ENCODE data around the gene RAE1. TPM values are rescaled to one million over a fixed set of nuclear protein-coding genes. Genes with fewer than 3 reads are reported as not detected.

RAE1 gene
- total and polyA plus RNA-seq, 2 donors (not counting 1 experiment from before 2014, with no cell fraction given): 27.2 to 39.4 TPM

- no peak overlapping the region for H2AFZ ChIP-seq (ENCODE audit: low read length)
- H3K4me3 ChIP-seq (replicated peaks in 1 of 4; ENCODE audit: control extremely low read depth in 1 of 4, insufficient read depth in 1 of 4, low read depth in 3 of 4, low read length in 4 of 4): no peak overlapping the region
- no peaks in the 10 kb centered on the region for H3K9me3 ChIP-seq (ENCODE audit: control insufficient read depth, insufficient read depth, low read depth, low read length)
- TF ChIP-seq EZH2 (IDR thresholded peaks at IDR 0.05; ENCODE audit: low read length, missing control alignments) (no peak), CTCF (conservative IDR thresholded peaks at IDR 0.05 in 1 of 2, IDR thresholded peaks at IDR 0.05 in 1 of 2; ENCODE audit: low read depth in 1 of 2, low read length in 2 of 2) (no peak)
- H3K27me3 ChIP-seq (ENCODE audit: control insufficient read depth, insufficient read depth, low read length): no peaks in the 10 kb centered on the region
- no peak overlapping the region for H3K9ac ChIP-seq (ENCODE audit: insufficient read depth, low read length)
- H3K27ac ChIP-seq (ENCODE audit: insufficient read depth, low read length): no peak overlapping the region
- peaks cover 34% of the 10 kb centered on the region for H3K36me3 ChIP-seq (ENCODE audit: control insufficient read depth, insufficient read depth, low read length)
- no peaks in the 10 kb centered on the region for H3K79me2 ChIP-seq (ENCODE audit: control insufficient read depth, insufficient read depth, low read length)
- no peak overlapping the region for H3K4me2 ChIP-seq (ENCODE audit: extremely low read depth, insufficient read depth, low read length)
- DNase-seq (ENCODE audit: low read depth in 2 of 2): no peak
- no peaks in the 10 kb centered on the region for H4K20me1 ChIP-seq (ENCODE audit: control insufficient read depth, extremely low read depth, insufficient read depth, low read length)
- no peaks in the 10 kb centered on the region for H3K4me1 ChIP-seq (ENCODE audit: control insufficient read depth, extremely low read depth, insufficient read depth, low read length)
Observed at GRCh38 chr20:57372157-57372556, 21.1 kb downstream of the RAE1 start.

GRCh38 chr20:57372581-57373350 is 21.7 kb downstream of the RAE1 start:
- H3K4me3 ChIP-seq (replicated peaks in 1 of 4; ENCODE audit: control extremely low read depth in 1 of 4, insufficient read depth in 1 of 4, low read depth in 3 of 4, low read length in 4 of 4): no peak overlapping the region
- no peak for DNase-seq (ENCODE audit: low read depth in 2 of 2)
- H3K9me3 ChIP-seq (ENCODE audit: control insufficient read depth, insufficient read depth, low read depth, low read length): no peaks in the 10 kb centered on the region
- H3K27me3 ChIP-seq (ENCODE audit: control insufficient read depth, insufficient read depth, low read length): no peaks in the 10 kb centered on the region
- H2AFZ ChIP-seq (ENCODE audit: low read length): no peak overlapping the region
- H3K4me2 ChIP-seq (ENCODE audit: extremely low read depth, insufficient read depth, low read length): no peak overlapping the region
- no peaks in the 10 kb centered on the region for H3K79me2 ChIP-seq (ENCODE audit: control insufficient read depth, insufficient read depth, low read length)
- no peak overlapping the region for H3K9ac ChIP-seq (ENCODE audit: insufficient read depth, low read length)
- H3K36me3 ChIP-seq (ENCODE audit: control insufficient read depth, insufficient read depth, low read length): peaks cover 35% of the 10 kb centered on the region
- no peaks in the 10 kb centered on the region for H4K20me1 ChIP-seq (ENCODE audit: control insufficient read depth, extremely low read depth, insufficient read depth, low read length)
- no peak overlapping the region for H3K27ac ChIP-seq (ENCODE audit: insufficient read depth, low read length)
- H3K4me1 ChIP-seq (ENCODE audit: control insufficient read depth, extremely low read depth, insufficient read depth, low read length): no peaks in the 10 kb centered on the region
- TF ChIP-seq EZH2 (IDR thresholded peaks at IDR 0.05; ENCODE audit: low read length, missing control alignments) (no peak), CTCF (conservative IDR thresholded peaks at IDR 0.05 in 1 of 2, IDR thresholded peaks at IDR 0.05 in 1 of 2; ENCODE audit: low read depth in 1 of 2, low read length in 2 of 2) (no peak)

GRCh38 chr20:57374343-57374930 is 23.4 kb downstream of the RAE1 start:
- H3K4me1 ChIP-seq (ENCODE audit: control insufficient read depth, extremely low read depth, insufficient read depth, low read length): no peaks in the 10 kb centered on the region
- no peak overlapping the region for H3K27ac ChIP-seq (ENCODE audit: insufficient read depth, low read length)
- H3K9me3 ChIP-seq (ENCODE audit: control insufficient read depth, insufficient read depth, low read depth, low read length): no peaks in the 10 kb centered on the region
- H3K4me2 ChIP-seq (ENCODE audit: extremely low read depth, insufficient read depth, low read length): no peak overlapping the region
- H3K9ac ChIP-seq (ENCODE audit: insufficient read depth, low read length): no peak overlapping the region
- H2AFZ ChIP-seq (ENCODE audit: low read length): no peak overlapping the region
- peaks cover 32% of the 10 kb centered on the region for H3K36me3 ChIP-seq (ENCODE audit: control insufficient read depth, insufficient read depth, low read length)
- H3K79me2 ChIP-seq (ENCODE audit: control insufficient read depth, insufficient read depth, low read length): no peaks in the 10 kb centered on the region
- no peaks in the 10 kb centered on the region for H3K27me3 ChIP-seq (ENCODE audit: control insufficient read depth, insufficient read depth, low read length)
- no peaks in the 10 kb centered on the region for H4K20me1 ChIP-seq (ENCODE audit: control insufficient read depth, extremely low read depth, insufficient read depth, low read length)
- no peak for TF ChIP-seq CTCF (conservative IDR thresholded peaks at IDR 0.05 in 1 of 2, IDR thresholded peaks at IDR 0.05 in 1 of 2; ENCODE audit: low read depth in 1 of 2, low read length in 2 of 2)
- TF ChIP-seq EZH2 (IDR thresholded peaks at IDR 0.05; ENCODE audit: low read length, missing control alignments): no peak
- DNase-seq (ENCODE audit: low read depth in 2 of 2): no peak
- no peak overlapping the region for H3K4me3 ChIP-seq (replicated peaks in 1 of 4; ENCODE audit: control extremely low read depth in 1 of 4, insufficient read depth in 1 of 4, low read depth in 3 of 4, low read length in 4 of 4)

All from fibroblast of lung (primary cell).